ENCODE results near the gene MARCHF6.

- TF ChIP-seq CTCF (IDR thresholded peaks at IDR 0.05; ENCODE audit: low read depth, low read length) (no peak), EZH2phosphoT487 (IDR thresholded peaks at IDR 0.05; ENCODE audit: low read depth) (no peak)
These were observed 22.8 kb upstream of the MARCHF6 start for GRCh38 chr5:10330511-10331230.

All from OCI-LY3 (cell line).